Neural cell (in vitro differentiated cells): ENCODE measurements around the gene MACROD1. TPM values are rescaled to one million over a fixed set of nuclear protein-coding genes. Genes with fewer than 3 reads are reported as not detected.

ENCODE experiments used
- H2AFZ ChIP-seq: fragments of 200-600, 300-800 bp; sonication (generic), shearing (Covaris generic); 2 replicates; pipeline ENCODE4 v1.6.0; 2014; ENCODE audit warnings: low read depth, mild to moderate bottlenecking, antibody characterized with exemption, low read length, moderate library complexity
- H3F3A ChIP-seq: fragments of 200-600 bp; shearing (Covaris generic); 2 replicates; pipeline ENCODE4 v1.6.1; 2016; ENCODE audit warnings: mild to moderate bottlenecking, moderate library complexity, mixed read lengths, antibody characterized with exemption, low read length; ENCODE audit not compliant: insufficient read depth, poor library complexity, severe bottlenecking
- H3K27ac ChIP-seq: fragments of 200-600, 300-800 bp; sonication (generic), shearing (Covaris generic); 2 replicates; pipeline ENCODE4 v1.5.1; 2014; ENCODE audit warnings: mild to moderate bottlenecking, low read length, moderate library complexity
- H3K27me3 ChIP-seq: fragments of 300-800, 200-600 bp; sonication (generic), shearing (Covaris generic); 2 replicates; pipeline ENCODE4 v1.6.0; 2014; ENCODE audit warnings: mild to moderate bottlenecking, low read depth, low read length, moderate library complexity; ENCODE audit not compliant: insufficient read depth
- H3K36me3 ChIP-seq: fragments of 300-800, 200-600 bp; sonication (generic), shearing (Covaris generic); 2 replicates; pipeline ENCODE4 v1.5.1; 2014; ENCODE audit warnings: mild to moderate bottlenecking, antibody characterized with exemption, low read length, moderate library complexity; ENCODE audit not compliant: insufficient read depth
- H3K4me2 ChIP-seq: fragments of 300-800, 200-600 bp; sonication (generic), shearing (Covaris generic); 2 replicates; pipeline ENCODE4 v1.6.0; 2014; ENCODE audit warnings: mild to moderate bottlenecking, low read length
- H3K4me3 ChIP-seq: fragments of 300-800, 200-600 bp; sonication (generic), shearing (Covaris generic); 2 replicates; pipeline ENCODE4 v1.5.1; 2014; ENCODE audit warnings: mild to moderate bottlenecking, low read length, moderate library complexity
- H3K79me2 ChIP-seq: fragments of 200-600 bp; shearing (Covaris generic); replicated peaks from 2 replicates; pipeline ENCODE4 v1.6.0; 2014; ENCODE audit warnings: mild to moderate bottlenecking, low read length, moderate library complexity; ENCODE audit not compliant: insufficient read depth
- H3K9ac ChIP-seq: fragments of 300-800, 200-600 bp; sonication (generic), shearing (Covaris generic); 2 replicates; pipeline ENCODE4 v1.6.1; 2016; ENCODE audit warnings: mild to moderate bottlenecking, low read length, mixed read lengths
- H3K9me2 ChIP-seq: fragments of 200-600 bp; shearing (Covaris generic); 2 replicates; pipeline ENCODE4 v1.6.1; 2016; ENCODE audit warnings: mild to moderate bottlenecking, low read length, mixed read lengths; ENCODE audit not compliant: insufficient read depth
- H3K9me3 ChIP-seq: fragments of 200-600, 300-800 bp; sonication (generic), shearing (Covaris generic); 2 replicates; pipeline ENCODE4 v1.6.1; 2016; ENCODE audit warnings: mild to moderate bottlenecking, mixed run types, low read length, moderate library complexity, mixed read lengths
- H4K20me1 ChIP-seq: fragments of 200-600 bp; shearing (Covaris generic); 2 replicates; pipeline ENCODE4 v1.6.1; 2016; ENCODE audit warnings: mild to moderate bottlenecking, mixed run types; ENCODE audit not compliant: insufficient read depth
- EP300 ChIP-seq: fragments of 450-650 bp; conservative IDR thresholded peaks from 2 replicates; pipeline ENCODE4 v1.6.1; 2014; ENCODE audit warnings: antibody characterized with exemption, mild to moderate bottlenecking, moderate library complexity; ENCODE audit not compliant: poor library complexity, severe bottlenecking
- EZH2 ChIP-seq: fragments of 200-600, 300-800 bp; shearing (Covaris generic), sonication (generic); IDR thresholded peaks from 2 replicates; pipeline ENCODE4 v1.6.1; 2014; ENCODE audit warnings: antibody characterized with exemption, low read length, borderline replicate concordance, mild to moderate bottlenecking; ENCODE audit not compliant: insufficient read depth, poor library complexity, severe bottlenecking
- MXI1 ChIP-seq: fragments of 450-650 bp; conservative IDR thresholded peaks from 2 replicates; pipeline ENCODE4 v1.6.1; 2014; ENCODE audit warnings: antibody characterized with exemption, mild to moderate bottlenecking; ENCODE audit not compliant: poor library complexity, severe bottlenecking
- POLR2AphosphoS5 ChIP-seq: IDR thresholded peaks from 2 replicates; pipeline ENCODE4 v1.6.1; 2012
- RAD21 ChIP-seq: fragments of 450-650 bp; conservative IDR thresholded peaks from 2 replicates; pipeline ENCODE4 v1.6.1; 2014; ENCODE audit warnings: antibody characterized with exemption, mild to moderate bottlenecking, moderate library complexity
- SMC3 ChIP-seq: fragments of 450-650 bp; conservative IDR thresholded peaks from 2 replicates; pipeline ENCODE4 v1.6.1; 2014; ENCODE audit warnings: antibody characterized with exemption, mild to moderate bottlenecking, moderate library complexity; ENCODE audit not compliant: poor library complexity
- TAF1 ChIP-seq: IDR thresholded peaks from 2 replicates; pipeline ENCODE4 v1.6.1; 2012; ENCODE audit warnings: low read depth
- polyA plus RNA-seq: library from polyadenylated mRNA; depleted of rRNA; stranded (reverse); fragments of >200 nt; gene quantifications from 2 replicates; pipeline ENCODE4 v1.2.3, GENCODE V29; 2014
- TF ChIP-seq, protein P1 (sequence below): fragments of 450-650 bp; IDR thresholded peaks from 2 replicates; pipeline ENCODE4 v1.5.1; 2014; ENCODE audit warnings: antibody characterized with exemption, mild to moderate bottlenecking, moderate library complexity; ENCODE audit not compliant: poor library complexity, severe bottlenecking
- TF ChIP-seq, protein P2 (sequence below): IDR thresholded peaks from 2 replicates; pipeline ENCODE4 v1.6.1; 2012; ENCODE audit warnings: borderline replicate concordance

MACROD1 gene
- polyA plus RNA-seq, 1 donor from 2014 or later, result 30.8 TPM

DNA sequence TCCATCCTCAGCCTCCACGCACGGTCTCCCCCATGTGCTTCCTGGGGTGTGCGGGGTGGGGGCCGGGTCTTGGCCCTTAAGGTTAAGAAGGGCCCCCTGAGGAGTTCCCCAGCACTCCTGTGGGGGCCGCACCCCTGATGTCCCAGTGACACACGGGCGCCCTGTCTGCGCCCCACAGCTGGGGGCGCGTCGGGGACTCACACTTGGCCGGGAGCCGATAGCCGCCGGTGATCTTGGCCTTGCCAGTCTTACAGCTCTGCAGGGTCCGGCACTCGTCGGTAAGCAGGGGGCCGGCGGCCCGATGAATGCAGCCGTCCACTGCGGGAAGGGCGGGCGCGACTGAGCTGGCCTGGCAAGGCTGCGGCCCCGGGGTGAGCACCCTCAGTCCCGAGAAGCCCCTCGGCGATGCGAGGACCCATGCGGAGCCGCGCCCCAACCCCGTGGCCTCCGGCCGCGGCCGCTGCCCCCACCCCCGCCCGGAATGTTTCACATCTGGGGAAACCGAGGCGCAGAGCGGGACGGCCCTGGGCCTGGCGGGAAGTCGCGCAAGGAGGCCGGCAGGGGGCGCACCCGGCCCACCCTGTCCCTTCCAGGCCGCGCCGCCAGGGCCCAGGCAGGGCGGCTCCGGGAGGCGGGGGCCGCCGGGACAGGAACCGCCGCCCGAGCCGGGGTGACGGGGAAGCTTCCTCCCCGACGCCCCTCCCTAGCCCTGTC is 165.7 kb downstream of the MACROD1 start:
- no peaks in the 10 kb centered on the region for H3K36me3 ChIP-seq
- H3F3A ChIP-seq, result no peaks in the 10 kb centered on the region
- H3K4me3 ChIP-seq, result no peak overlapping the region
- H3K9ac ChIP-seq, result no peak overlapping the region
- H3K27me3 ChIP-seq, result no peaks in the 10 kb centered on the region
- no peaks in the 10 kb centered on the region for H3K9me3 ChIP-seq
- H3K27ac ChIP-seq, result no peak overlapping the region
- H3K9me2 ChIP-seq, result no peaks in the 10 kb centered on the region
- H3K4me2 ChIP-seq, result no peak overlapping the region
- TF ChIP-seq, protein P1, sequence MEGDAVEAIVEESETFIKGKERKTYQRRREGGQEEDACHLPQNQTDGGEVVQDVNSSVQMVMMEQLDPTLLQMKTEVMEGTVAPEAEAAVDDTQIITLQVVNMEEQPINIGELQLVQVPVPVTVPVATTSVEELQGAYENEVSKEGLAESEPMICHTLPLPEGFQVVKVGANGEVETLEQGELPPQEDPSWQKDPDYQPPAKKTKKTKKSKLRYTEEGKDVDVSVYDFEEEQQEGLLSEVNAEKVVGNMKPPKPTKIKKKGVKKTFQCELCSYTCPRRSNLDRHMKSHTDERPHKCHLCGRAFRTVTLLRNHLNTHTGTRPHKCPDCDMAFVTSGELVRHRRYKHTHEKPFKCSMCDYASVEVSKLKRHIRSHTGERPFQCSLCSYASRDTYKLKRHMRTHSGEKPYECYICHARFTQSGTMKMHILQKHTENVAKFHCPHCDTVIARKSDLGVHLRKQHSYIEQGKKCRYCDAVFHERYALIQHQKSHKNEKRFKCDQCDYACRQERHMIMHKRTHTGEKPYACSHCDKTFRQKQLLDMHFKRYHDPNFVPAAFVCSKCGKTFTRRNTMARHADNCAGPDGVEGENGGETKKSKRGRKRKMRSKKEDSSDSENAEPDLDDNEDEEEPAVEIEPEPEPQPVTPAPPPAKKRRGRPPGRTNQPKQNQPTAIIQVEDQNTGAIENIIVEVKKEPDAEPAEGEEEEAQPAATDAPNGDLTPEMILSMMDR, result peak; percentile 82
- TF ChIP-seq SMC3 (peak; percentile 93), RAD21 (peak; percentile 87), EZH2 (no peak), POLR2AphosphoS5 (no peak), TAF1 (peak; percentile 29), EP300 (no peak), MXI1 (no peak)
- TF ChIP-seq, protein P2, sequence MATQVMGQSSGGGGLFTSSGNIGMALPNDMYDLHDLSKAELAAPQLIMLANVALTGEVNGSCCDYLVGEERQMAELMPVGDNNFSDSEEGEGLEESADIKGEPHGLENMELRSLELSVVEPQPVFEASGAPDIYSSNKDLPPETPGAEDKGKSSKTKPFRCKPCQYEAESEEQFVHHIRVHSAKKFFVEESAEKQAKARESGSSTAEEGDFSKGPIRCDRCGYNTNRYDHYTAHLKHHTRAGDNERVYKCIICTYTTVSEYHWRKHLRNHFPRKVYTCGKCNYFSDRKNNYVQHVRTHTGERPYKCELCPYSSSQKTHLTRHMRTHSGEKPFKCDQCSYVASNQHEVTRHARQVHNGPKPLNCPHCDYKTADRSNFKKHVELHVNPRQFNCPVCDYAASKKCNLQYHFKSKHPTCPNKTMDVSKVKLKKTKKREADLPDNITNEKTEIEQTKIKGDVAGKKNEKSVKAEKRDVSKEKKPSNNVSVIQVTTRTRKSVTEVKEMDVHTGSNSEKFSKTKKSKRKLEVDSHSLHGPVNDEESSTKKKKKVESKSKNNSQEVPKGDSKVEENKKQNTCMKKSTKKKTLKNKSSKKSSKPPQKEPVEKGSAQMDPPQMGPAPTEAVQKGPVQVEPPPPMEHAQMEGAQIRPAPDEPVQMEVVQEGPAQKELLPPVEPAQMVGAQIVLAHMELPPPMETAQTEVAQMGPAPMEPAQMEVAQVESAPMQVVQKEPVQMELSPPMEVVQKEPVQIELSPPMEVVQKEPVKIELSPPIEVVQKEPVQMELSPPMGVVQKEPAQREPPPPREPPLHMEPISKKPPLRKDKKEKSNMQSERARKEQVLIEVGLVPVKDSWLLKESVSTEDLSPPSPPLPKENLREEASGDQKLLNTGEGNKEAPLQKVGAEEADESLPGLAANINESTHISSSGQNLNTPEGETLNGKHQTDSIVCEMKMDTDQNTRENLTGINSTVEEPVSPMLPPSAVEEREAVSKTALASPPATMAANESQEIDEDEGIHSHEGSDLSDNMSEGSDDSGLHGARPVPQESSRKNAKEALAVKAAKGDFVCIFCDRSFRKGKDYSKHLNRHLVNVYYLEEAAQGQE, result no peak
- H2AFZ ChIP-seq, result no peak overlapping the region
- H4K20me1 ChIP-seq, result no peaks in the 10 kb centered on the region
- no peaks in the 10 kb centered on the region for H3K79me2 ChIP-seq

DNA sequence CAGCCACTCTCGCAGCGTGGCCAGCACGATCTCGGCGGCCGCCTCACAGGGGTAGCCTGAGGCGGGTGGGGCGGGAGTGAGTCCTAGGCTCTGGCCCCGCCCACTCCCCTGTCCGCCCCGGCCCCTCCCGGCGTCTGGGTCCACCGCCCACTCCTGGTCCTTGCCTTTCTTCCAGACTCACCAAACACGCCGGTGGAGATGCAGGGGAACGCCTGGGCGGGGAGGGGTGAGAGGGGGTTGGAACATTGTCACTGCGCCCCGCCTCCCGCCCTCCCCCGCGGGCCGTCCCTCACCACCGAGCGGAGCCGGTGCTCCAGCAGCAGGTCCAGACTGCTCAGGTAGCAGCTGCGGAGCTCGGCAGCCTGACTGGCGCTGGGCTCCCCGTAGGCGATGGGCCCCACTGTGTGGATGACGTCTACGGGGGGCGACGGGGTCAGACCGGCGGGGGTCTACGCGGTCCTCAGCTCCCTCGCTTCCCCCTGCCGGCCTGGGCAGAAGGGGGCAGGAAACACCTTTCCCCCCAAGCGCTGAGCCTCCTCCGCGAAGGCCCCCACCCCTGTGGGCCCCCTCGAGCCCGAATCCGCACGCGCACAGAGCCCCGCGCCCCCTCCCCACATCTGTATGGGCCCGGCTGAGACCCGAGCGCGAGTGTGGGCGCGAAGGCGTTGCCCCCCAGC is 166.4 kb downstream of the MACROD1 start:
- H3K27ac ChIP-seq, result no peak overlapping the region
- no peaks in the 10 kb centered on the region for H3K36me3 ChIP-seq
- H4K20me1 ChIP-seq, result no peaks in the 10 kb centered on the region
- no peaks in the 10 kb centered on the region for H3K27me3 ChIP-seq
- TF ChIP-seq EP300, result no peak
- TF ChIP-seq, protein P1, result peak; percentile 4
- peak; percentile 6 for TF ChIP-seq RAD21
- TF ChIP-seq SMC3, result no peak
- no peak for TF ChIP-seq MXI1
- TF ChIP-seq, protein P2, result no peak
- TF ChIP-seq TAF1, result no peak
- no peak for TF ChIP-seq POLR2AphosphoS5
- no peak for TF ChIP-seq EZH2
- H3K9ac ChIP-seq, result peak overlapping the region; percentile 5
- no peaks in the 10 kb centered on the region for H3K9me3 ChIP-seq
- no peaks in the 10 kb centered on the region for H3K79me2 ChIP-seq
- H3K4me3 ChIP-seq, result peak overlapping the region; percentile 21
- no peak overlapping the region for H3K4me2 ChIP-seq
- H3F3A ChIP-seq, result no peaks in the 10 kb centered on the region
- no peak overlapping the region for H2AFZ ChIP-seq
- no peaks in the 10 kb centered on the region for H3K9me2 ChIP-seq
